Measurements from ENCODE around the gene LAMP5. TPM values are rescaled to one million over a fixed set of nuclear protein-coding genes. Genes with fewer than 3 reads are reported as not detected.

Gene LAMP5
- total RNA-seq, 2 donors from 2014 or later = 0.27 to 0.53 TPM

- no peak for DNase-seq
- intact Hi-C loops (cut with DNase I, micrococcal nuclease) = no loop called here
- ATAC-seq = no peak
These were observed 60.4 kb downstream of the LAMP5 start for GRCh38 chr20:9574776-9575175.

DNA sequence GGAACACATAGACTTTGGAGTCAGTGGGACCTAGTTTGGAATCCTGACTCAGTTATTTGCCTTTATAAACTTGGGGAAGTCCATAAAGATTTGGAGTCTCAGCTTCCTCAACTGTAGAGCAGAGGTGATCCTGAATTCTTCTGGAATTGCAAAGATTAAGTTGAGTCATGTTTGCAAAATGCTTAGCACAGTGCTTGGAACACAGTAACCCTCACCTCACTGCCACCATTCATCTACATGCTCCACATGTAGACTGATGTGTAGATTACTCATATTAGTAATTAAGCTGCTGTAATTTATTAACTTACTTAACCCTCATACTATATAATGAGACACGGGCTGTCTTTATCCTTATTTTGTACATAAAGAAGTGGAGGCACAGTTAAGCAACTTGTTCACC lies 61.4 kb downstream of the LAMP5 start:
- ATAC-seq (no peak), DNase-seq (no peak)
- intact Hi-C loops (cut with DNase I, micrococcal nuclease) = no loop called here

DNA sequence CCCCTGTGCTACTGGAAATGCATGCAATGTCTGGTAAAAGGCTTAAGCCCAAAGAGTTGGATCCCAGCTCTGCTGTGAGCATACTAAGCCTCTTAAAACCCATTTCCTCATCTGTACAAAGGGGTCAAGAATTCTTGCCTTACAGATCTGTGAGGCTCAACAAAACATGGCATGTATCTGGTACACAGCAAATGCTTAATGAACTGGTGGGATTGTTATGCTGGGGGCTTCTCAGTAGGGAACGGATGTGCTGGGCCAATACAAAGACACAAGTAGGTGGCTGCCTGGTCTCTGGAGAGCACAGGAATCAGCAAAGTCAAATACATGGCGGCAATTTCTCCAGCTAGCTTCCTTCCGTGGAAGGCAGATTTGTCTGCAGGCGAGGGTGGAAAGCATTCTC lies 62.3 kb downstream of the LAMP5 start:
- DNase-seq = no peak
- intact Hi-C loops (cut with DNase I, micrococcal nuclease) = no loop called here
- no peak for ATAC-seq

GRCh38 chr20:9577397-9577796 lies 63.0 kb downstream of the LAMP5 start:
- intact Hi-C loops (cut with DNase I, micrococcal nuclease) = no loop called here
- ATAC-seq (no peak), DNase-seq (no peak)

DNA sequence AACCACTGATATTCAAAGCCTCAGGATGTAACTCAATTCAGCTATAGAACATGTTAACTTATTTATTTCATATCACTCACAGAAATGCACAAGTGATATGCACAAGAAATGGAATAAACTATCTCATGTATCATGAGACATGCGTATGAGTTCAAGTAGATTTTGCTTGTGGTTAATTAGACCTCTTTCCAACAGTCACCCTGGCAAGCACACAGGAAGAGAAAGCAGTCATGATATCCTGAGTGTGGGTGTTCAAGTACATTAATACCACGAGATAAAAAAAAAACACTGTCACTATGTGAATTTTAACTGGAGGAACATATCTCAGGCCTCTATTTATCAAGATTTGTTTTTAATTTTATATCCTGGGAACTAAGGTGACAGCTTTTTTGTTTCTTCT lies 64.2 kb downstream of the LAMP5 start:
- intact Hi-C loops (cut with DNase I, micrococcal nuclease) = no loop called here
- DNase-seq = no peak
- ATAC-seq = no peak

All from left colon (tissue), 2 donors.